ENCODE measurements around the gene MIB1. TPM values are rescaled to one million over a fixed set of nuclear protein-coding genes. Genes with fewer than 3 reads are reported as not detected.
A peak's percentile ranks its signal among the peaks of the same experiment; 100 is the strongest.
"Not testable (repeated sequence)": the region's sequence is repeated elsewhere in the genome, so short reads cannot be mapped to it uniquely, and the experiment has no call there.

MIB1 gene
- total RNA-seq, 2 experiments from 2014 or later: 24.7 to 33.6 TPM

- Mint-ChIP-seq H3K27me3 (no peaks in the 10 kb centered on the region), H3K4me3 (no peak overlapping the region), H3K9me3 (ENCODE audit: low read depth) (no peaks in the 10 kb centered on the region), H3K4me1 (no peaks in the 10 kb centered on the region), H3K36me3 (ENCODE audit: low read depth) (no peaks in the 10 kb centered on the region), H3K27ac (no peak overlapping the region)
- ChIA-PET POLR2A (no interaction called here), CTCF (no interaction called here)
- ATAC-seq: no peak
- DNase-seq: no peak
- intact Hi-C loops (cut with DNase I, micrococcal nuclease): no loop called here
Measured at GRCh38 chr18:21722687-21723086, 17.9 kb upstream of the MIB1 start.

- no peaks in the 10 kb centered on the region for H3K36me3 Mint-ChIP-seq (ENCODE audit: low read depth)
- H3K4me1 Mint-ChIP-seq: no peaks in the 10 kb centered on the region
- H3K27me3 Mint-ChIP-seq: no peaks in the 10 kb centered on the region
- intact Hi-C loops (cut with DNase I, micrococcal nuclease): no loop called here
- ChIA-PET CTCF (no interaction called here), POLR2A (interaction anchor here (1.4 kb wide), 1 partner anchor 15 kb away, joined by 4 read pairs; the partner anchor contains the start of gene MIB1)
- no peak overlapping the region for H3K27ac Mint-ChIP-seq
- no peak overlapping the region for H3K4me3 Mint-ChIP-seq
- DNase-seq: no peak
- no peak for ATAC-seq
- no peaks in the 10 kb centered on the region for H3K9me3 Mint-ChIP-seq (ENCODE audit: low read depth)
Measured at GRCh38 chr18:21725201-21725600, 15.4 kb upstream of the MIB1 start.

DNA sequence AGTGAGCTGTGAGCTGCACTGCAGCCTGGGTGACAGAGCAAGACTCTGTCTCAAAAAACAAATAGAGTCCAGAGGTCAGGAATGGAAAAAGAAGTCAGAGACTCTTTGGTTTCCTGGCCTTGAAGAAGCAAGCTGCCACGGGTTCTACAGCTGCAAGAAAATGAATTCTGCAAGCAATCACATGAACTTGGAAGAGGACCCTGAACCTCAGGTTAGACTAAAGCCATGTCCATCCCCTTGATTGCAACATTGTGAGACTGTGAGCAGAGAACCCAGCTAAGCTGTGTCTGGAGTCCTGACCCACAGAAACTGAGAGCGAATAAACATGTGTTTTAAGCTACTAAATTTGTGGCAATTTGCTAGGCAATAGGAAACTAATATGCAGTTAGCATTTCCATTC is 12.9 kb upstream of the MIB1 start:
- no peak for ATAC-seq

GRCh38 chr18:21733011-21733410 is 7.6 kb upstream of the MIB1 start:
- Mint-ChIP-seq H3K4me1 (no peaks in the 10 kb centered on the region), H3K27me3 (no peaks in the 10 kb centered on the region), H3K9me3 (ENCODE audit: low read depth) (no peaks in the 10 kb centered on the region), H3K36me3 (ENCODE audit: low read depth) (peaks cover 3% of the 10 kb centered on the region), H3K27ac (no peak overlapping the region), H3K4me3 (no peak overlapping the region)
- intact Hi-C loops (cut with DNase I, micrococcal nuclease): no loop called here
- no peak for DNase-seq
- no peak for ATAC-seq
- ChIA-PET POLR2A (no interaction called here), CTCF (interaction anchor here (0.7 to 1.3 kb wide), 2 partner anchors 13 to 124 kb away, joined by 3 read pairs; no protein-coding TSS in a partner anchor)

More for the DNA sequence above, 12.9 kb upstream of the MIB1 start:
- H3K27ac Mint-ChIP-seq: no peak overlapping the region
- POLR2A ChIA-PET: no interaction called here
- H3K4me1 Mint-ChIP-seq: no peaks in the 10 kb centered on the region
- H3K27me3 Mint-ChIP-seq: no peaks in the 10 kb centered on the region
- no peaks in the 10 kb centered on the region for H3K36me3 Mint-ChIP-seq (ENCODE audit: low read depth)
- intact Hi-C loops (cut with DNase I, micrococcal nuclease): no loop called here
- H3K4me3 Mint-ChIP-seq: no peak overlapping the region
- CTCF ChIA-PET: interaction anchor here (1.3 kb wide), 1 partner anchor 25 kb away, joined by 3 read pairs; no protein-coding TSS in a partner anchor
- H3K9me3 Mint-ChIP-seq (ENCODE audit: low read depth): no peaks in the 10 kb centered on the region
- no peak for DNase-seq

GRCh38 chr18:21735452-21736015 is 5.1 kb upstream of the MIB1 start:
- Mint-ChIP-seq H3K27me3 (no peaks in the 10 kb centered on the region), H3K36me3 (ENCODE audit: low read depth) (peaks cover 3% of the 10 kb centered on the region), H3K4me1 (peaks cover 7% of the 10 kb centered on the region), H3K27ac (peak overlapping the region; percentile 58), H3K4me3 (no peak overlapping the region), H3K9me3 (ENCODE audit: low read depth) (no peaks in the 10 kb centered on the region)
- DNase-seq (peak; percentile 57), ATAC-seq (no peak)
- intact Hi-C loops (cut with DNase I, micrococcal nuclease): no loop called here
- CTCF ChIA-PET: interaction anchor here (0.9 kb wide), 1 partner anchor 61 kb away, joined by 3 read pairs; no protein-coding TSS in a partner anchor
- POLR2A ChIA-PET: no interaction called here

GRCh38 chr18:21736926-21737325 is 3.7 kb upstream of the MIB1 start:
- H3K36me3 Mint-ChIP-seq (ENCODE audit: low read depth); H3K4me3 Mint-ChIP-seq; H3K27ac Mint-ChIP-seq; H3K4me1 Mint-ChIP-seq; H3K27me3 Mint-ChIP-seq; CTCF ChIA-PET; POLR2A ChIA-PET; intact Hi-C loops (cut with DNase I, micrococcal nuclease); ATAC-seq; DNase-seq; H3K9me3 Mint-ChIP-seq (ENCODE audit: low read depth): not testable (repeated sequence)

GRCh38 chr18:21739604-21740537 is 721 bp upstream of the MIB1 start:
- peak; percentile 6 for ATAC-seq

GRCh38 chr18:21741312-21741561 is 645 bp downstream of the MIB1 start:
- POLR2A ChIA-PET: interaction anchor here (2.6 kb wide), 1 partner anchor 141 kb away, joined by 13 read pairs; the partner anchor contains the start of gene ESCO1
- H3K4me3 Mint-ChIP-seq: peak overlapping the region; percentile 77

More at GRCh38 chr18:21739604-21740537, 721 bp upstream of the MIB1 start:
- DNase-seq: no peak
- Mint-ChIP-seq H3K4me1 (peaks cover 32% of the 10 kb centered on the region), H3K9me3 (ENCODE audit: low read depth) (no peaks in the 10 kb centered on the region), H3K36me3 (ENCODE audit: low read depth) (peaks cover 5% of the 10 kb centered on the region), H3K4me3 (peak overlapping the region; percentile 93), H3K27ac (peak overlapping the region; percentile 96), H3K27me3 (no peaks in the 10 kb centered on the region)
- ChIA-PET POLR2A (interaction anchor here (0.6 to 2.6 kb wide), 5 partner anchors 14 to 162 kb away, joined by 3 to 13 read pairs (median 7); partner anchors contain the start of genes ABHD3 and ESCO1), CTCF (interaction anchor here (0.6 to 3.0 kb wide), 6 partner anchors 9 to 1392 kb away, joined by 3 to 10 read pairs (median 4); partner anchors contain the start of genes ESCO1 and SNRPD1)
- intact Hi-C loops (cut with DNase I, micrococcal nuclease): loop anchor here (1.0 to 5.0 kb wide), 7 partner anchors 36 to 629 kb away; partner anchors contain the start of genes ABHD3 (in 2 of the 2), SNRPD1 (in 2 of the 2), ESCO1 (in 1 of the 2) and ROCK1 (in 1 of the 2)

GRCh38 chr18:21741562-21742314 is 1.1 kb downstream of the MIB1 start:
- CTCF ChIA-PET: interaction anchor here (0.5 to 1.8 kb wide), 6 partner anchors 27 to 142 kb away, joined by 3 to 7 read pairs (median 4); partner anchors contain the start of genes ESCO1 and SNRPD1
- POLR2A ChIA-PET: interaction anchor here (2.6 kb wide), 1 partner anchor 141 kb away, joined by 13 read pairs; the partner anchor contains the start of gene ESCO1
- ATAC-seq (no peak), DNase-seq (peak; percentile 53)
- Mint-ChIP-seq H3K27me3 (no peaks in the 10 kb centered on the region), H3K36me3 (ENCODE audit: low read depth) (peaks cover 2% of the 10 kb centered on the region), H3K4me3 (peak overlapping the region; percentile 77), H3K9me3 (ENCODE audit: low read depth) (no peaks in the 10 kb centered on the region), H3K4me1 (peaks cover 48% of the 10 kb centered on the region), H3K27ac (peak overlapping the region; percentile 67)
- intact Hi-C loops (cut with DNase I, micrococcal nuclease): loop anchor here (2.0 to 5.0 kb wide), 3 partner anchors 59 to 144 kb away; no protein-coding TSS in a partner anchor

More at GRCh38 chr18:21741312-21741561, 645 bp downstream of the MIB1 start:
- DNase-seq (no peak), ATAC-seq (no peak)
- H3K9me3 Mint-ChIP-seq (ENCODE audit: low read depth): no peaks in the 10 kb centered on the region
- H3K27ac Mint-ChIP-seq: no peak overlapping the region
- intact Hi-C loops (cut with DNase I, micrococcal nuclease): loop anchor here (2.0 to 5.0 kb wide), 3 partner anchors 58 to 144 kb away; no protein-coding TSS in a partner anchor
- CTCF ChIA-PET: interaction anchor here (1.8 kb wide), 1 partner anchor 129 kb away, joined by 7 read pairs; the partner anchor contains the start of gene SNRPD1
- no peaks in the 10 kb centered on the region for H3K27me3 Mint-ChIP-seq
- peaks cover 3% of the 10 kb centered on the region for H3K36me3 Mint-ChIP-seq (ENCODE audit: low read depth)
- H3K4me1 Mint-ChIP-seq: peaks cover 43% of the 10 kb centered on the region

DNA sequence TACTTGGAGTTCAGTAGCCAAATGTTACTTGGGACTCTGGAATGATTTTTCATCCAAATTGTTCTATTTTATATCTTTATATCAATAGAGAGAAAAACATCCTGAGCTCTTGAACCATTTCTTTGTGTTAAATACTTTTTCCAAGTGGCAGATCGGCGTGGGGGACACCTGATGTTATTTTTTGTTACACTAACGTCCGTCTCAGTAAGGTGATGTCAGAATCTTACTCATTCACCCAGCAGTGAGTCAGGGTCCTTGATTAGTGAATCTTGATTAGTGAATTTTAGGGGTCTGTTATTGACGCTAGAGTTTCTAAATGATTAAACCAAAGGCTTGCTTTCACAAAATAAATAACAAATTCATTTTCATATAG is 1.7 kb downstream of the MIB1 start:
- Mint-ChIP-seq H3K36me3 (ENCODE audit: low read depth) (peaks cover 2% of the 10 kb centered on the region), H3K27ac (peak overlapping the region; percentile 67), H3K4me1 (peaks cover 53% of the 10 kb centered on the region), H3K27me3 (no peaks in the 10 kb centered on the region), H3K4me3 (peak overlapping the region; percentile 77), H3K9me3 (ENCODE audit: low read depth) (no peaks in the 10 kb centered on the region)
- DNase-seq: peak; percentile 23
- ChIA-PET POLR2A (interaction anchor here (2.6 kb wide), 1 partner anchor 142 kb away, joined by 13 read pairs; the partner anchor contains the start of gene ESCO1), CTCF (interaction anchor here (0.5 to 1.3 kb wide), 5 partner anchors 27 to 142 kb away, joined by 3 to 5 read pairs (median 4); partner anchors contain the start of gene ESCO1)
- no peak for ATAC-seq
- intact Hi-C loops (cut with DNase I, micrococcal nuclease): loop anchor here in 1 of 2 experiments (5.0 kb wide), 2 partner anchors 60 to 145 kb away; no protein-coding TSS in a partner anchor
